SK-MEL-5 (cell line): ENCODE results near the gene RASA3. TPM values are rescaled to one million over a fixed set of nuclear protein-coding genes. Genes with fewer than 3 reads are reported as not detected.
"Not testable (repeated sequence)": the region's sequence is repeated elsewhere in the genome, so short reads cannot be mapped to it uniquely, and the experiment has no call there.

ENCODE experiments used
- DNase-seq: peaks from one replicate; pipeline ENCODE4 v3.0.0-alpha.2; 2016; ENCODE audit warnings: low read depth, low spot score
- in situ Hi-C: cut with HindIII; loops from 2 replicates; pipeline ENCODE4 v1.10.0; 2016; ENCODE audit warnings: low sequenced_read_pairs, high pct_unique_total_duplicates, low pct_unique_long_range_greater_than_20kb
- total RNA-seq: library from RNA; depleted of rRNA; stranded (reverse); fragments of >200 nt; shearing (Covaris generic); gene quantifications from 2 replicates; pipeline ENCODE4 v1.2.3, GENCODE V29; 2014

Gene RASA3
- total RNA-seq, 1 experiment from 2014 or later: 17.8 TPM

DNA sequence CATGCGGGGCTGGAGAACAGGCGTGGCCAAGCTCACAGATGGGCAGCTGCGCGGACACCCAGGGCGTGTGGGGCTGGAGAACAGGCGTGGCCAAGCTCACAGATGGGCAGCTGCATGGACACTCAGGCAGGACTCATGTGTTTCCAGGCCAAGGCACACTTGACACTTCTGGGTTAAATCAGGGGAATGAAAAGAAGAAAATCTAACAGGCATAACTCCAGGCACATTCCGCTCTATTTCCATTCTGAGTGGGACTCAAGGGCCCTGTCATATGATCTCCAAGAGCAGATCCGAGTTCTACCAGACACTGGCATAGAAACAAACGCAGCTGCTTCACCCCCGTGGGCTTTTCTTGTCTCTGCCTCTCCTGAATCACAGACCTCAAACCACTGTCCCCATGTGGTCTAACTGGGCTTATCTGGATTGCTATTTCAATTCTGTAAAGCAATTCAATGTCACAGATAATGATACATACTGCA, 141.2 kb downstream of the RASA3 start:
- DNase-seq: no peak
- in situ Hi-C loops: no loop called here

DNA sequence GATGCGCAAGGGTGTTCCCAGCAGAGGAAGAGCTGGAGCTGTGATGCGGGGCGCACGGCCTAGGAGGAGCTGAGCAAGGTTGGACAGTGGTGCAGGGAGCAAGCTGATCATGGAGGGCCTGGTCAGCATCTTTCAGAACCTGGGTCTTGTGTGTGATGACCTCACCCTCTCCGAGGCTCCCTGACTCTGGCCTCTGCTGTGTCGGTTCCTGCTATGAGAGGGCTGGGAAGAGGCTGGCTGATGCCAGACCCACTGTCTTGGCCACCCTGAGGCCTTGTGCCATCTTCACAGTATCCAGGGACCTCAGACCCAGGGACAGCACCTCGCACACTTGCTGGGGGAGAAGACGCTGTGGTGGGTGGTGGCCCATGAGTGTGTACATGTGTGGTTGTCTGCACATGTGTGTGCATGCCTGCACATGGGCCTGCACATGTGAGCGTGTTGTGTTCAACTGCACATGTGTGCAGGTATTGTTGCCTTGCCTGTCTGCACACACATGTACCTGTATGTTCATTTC, 142.0 kb downstream of the RASA3 start:
- in situ Hi-C loops: no loop called here

DNA sequence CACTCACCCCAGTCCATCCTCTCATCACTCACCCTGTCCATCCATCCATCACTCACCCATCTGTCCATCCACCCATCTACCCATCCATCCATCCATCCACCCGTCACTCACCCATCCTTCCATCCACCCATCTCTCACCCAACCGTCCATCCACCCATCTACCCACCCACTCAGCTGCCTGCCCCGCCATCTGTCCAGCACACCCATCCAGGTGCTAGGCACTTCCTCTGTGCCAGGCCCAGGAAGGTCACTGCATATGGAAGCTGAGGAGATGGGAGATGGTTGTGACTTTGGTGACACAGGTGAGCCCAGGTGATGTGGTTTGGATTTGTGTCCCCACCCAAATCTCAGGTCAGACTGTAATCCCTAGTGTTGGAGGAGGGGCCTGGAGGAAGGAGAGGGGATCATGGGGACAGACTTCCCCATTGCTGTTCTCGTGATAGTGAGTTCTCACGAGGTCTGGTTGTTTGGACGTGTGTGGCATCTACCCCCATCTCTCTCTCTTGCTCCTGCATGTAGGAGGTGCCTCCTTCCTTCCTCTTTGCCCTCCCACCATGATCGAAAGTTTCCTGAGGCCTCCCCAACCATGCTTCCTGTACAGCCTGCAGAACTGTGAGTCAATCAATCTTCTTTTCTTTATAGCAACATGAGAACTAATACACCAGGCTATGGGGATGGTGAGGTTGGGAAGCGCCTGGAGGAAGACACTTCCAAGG, 142.7 kb downstream of the RASA3 start:
- in situ Hi-C loops: no loop called here
- no peak for DNase-seq

More for the DNA sequence above, 142.0 kb downstream of the RASA3 start:
- no peak for DNase-seq

DNA sequence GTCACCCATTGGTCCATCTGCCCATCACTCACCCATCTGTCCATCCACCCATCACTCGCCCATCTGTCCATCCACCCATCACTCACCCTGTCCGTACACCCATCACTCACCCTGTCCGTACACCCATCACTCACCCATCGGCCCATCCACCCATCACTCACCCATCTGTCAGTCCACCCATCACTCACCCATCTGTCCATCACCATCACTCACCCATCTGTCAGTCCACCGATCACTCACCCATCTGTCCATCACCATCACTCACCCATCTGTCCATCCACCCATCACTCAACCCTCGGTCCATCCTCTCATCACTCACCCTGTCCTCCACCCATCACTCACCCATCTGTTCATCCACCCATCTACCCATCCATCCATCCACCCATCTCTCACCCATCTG, 143.6 kb downstream of the RASA3 start:
- DNase-seq, in situ Hi-C loops: not testable (repeated sequence)

DNA sequence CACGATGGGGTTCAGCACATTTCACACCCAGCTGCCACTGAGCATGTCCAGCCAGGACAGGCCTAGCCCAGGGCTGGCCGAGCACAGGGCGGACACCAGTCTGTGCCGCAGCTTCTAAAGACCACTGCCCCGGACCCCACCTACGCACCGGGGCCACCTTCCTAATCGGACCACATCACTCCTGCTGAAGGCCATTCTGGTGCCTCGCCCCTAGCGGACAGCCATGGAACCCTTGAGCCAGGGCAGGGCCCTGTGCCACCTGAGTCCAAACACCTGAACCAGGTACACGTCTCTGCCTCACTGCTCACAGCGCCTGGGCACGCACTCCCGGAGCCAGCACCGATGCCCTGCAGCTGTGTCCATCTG, 150.1 kb downstream of the RASA3 start:
- in situ Hi-C loops: no loop called here
- no peak for DNase-seq

DNA sequence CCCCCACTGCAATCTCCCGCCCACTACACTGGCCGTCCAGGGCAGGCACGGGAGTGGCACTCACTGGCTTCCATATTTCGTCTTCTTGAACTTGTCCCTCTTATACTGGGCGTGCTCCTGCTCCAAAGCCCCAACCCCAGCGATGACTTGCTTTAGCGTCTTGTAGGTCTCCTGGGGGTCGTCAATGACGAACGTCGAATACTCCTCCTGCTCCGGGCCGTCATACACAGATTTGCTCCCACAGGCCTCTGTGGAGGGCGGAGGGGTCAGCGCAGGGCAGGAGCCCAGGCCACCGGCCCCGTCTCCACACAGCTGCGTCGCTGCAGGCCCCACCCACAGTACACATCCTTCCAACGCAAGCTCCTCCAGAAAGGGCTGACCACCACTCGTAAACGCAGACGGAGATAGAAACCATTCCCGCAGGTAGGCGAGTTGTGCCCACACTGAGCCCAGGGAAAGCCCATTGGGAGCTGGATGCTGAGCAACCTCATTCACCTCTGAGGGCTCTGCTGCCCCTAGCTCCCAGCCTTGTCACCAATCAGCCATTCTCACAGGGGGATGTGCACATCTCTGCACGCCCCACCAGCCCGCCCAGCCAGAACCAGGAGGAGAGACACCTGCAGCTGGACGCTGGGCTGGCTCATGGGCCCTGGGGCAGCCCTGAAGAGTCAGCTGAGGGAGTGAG, 150.7 kb downstream of the RASA3 start:
- in situ Hi-C loops: no loop called here
- no peak for DNase-seq

DNA sequence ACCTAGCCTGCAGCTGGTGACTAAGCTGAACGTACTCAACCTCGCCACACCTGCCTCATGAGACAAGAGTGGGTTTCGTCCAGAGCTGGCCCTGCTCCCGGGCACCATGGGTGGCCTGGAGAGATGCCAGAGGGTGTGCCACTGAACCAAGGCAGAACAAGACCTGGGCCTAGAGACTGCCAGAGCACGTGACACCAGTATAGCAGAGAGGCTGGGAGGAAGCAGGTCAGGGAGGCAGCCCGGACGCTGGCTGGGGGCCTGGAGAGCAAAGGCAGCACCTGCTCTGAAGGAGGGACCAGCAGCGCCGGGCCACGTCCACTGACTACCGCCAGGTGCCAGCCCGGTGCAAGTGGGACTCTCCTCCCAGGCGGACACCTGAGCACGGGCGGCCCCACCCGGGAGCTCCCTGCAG, 151.2 kb downstream of the RASA3 start:
- no peak for DNase-seq
- in situ Hi-C loops: no loop called here

DNA sequence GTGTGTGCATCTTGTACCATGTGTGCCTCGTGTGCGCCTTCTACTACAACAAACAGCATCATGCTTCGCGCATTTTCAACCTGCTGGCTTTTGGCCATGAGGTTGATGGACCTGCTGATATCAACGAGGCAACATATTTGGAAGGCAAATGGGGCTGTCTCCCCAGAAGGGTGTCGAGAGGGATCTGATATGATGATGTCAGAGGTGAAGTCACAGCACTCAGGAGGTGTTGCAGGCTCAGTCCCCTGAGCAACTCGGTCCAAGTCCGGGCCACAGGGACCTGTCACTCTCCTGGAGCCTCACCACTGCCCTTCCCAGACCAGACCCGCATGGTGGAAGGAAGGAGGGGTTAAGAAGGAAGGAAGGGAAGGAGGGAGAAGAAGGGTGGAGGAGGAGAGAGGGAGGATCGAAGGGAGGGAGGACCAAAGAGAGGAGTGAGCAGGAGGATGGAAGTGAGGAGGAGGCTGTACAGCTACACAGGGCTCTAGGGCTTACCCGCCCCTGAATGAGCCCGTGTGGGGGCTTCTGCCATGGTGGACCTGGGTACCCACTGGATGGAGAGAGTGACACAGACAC, 151.8 kb downstream of the RASA3 start:
- DNase-seq: no peak
- in situ Hi-C loops: no loop called here

DNA sequence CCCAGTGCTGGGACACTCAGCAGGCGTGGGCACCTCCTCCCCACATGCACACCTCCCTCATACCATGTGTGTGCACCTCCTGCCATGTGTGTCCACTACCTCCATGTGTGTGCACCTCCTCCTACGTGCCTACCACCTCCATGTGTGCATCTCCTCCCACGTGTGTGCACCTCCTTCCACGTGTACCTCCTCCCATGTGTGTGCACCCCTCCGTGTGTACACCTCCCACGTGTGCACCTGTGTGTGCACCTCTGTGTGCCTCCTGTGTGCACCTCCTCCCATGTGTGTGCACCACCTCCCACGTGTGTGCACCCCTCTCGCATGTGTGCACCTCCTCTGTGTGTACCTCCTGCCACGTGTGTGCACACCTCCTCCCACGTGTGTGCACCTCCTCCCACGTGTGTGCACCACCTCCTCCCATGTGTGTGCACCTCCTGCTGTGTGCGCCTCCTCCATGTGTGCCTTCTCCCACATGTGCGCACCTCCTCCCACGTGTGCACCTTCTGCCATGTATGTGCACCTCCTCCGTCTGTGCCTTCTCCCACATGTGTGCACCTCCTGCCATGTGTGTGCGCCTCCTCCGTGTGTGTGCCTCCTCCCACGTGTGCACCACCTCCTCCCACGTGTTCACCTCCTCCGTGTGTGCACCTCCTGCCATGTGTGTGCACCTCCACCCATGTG, 152.5 kb downstream of the RASA3 start:
- in situ Hi-C loops: no loop called here
- no peak for DNase-seq

DNA sequence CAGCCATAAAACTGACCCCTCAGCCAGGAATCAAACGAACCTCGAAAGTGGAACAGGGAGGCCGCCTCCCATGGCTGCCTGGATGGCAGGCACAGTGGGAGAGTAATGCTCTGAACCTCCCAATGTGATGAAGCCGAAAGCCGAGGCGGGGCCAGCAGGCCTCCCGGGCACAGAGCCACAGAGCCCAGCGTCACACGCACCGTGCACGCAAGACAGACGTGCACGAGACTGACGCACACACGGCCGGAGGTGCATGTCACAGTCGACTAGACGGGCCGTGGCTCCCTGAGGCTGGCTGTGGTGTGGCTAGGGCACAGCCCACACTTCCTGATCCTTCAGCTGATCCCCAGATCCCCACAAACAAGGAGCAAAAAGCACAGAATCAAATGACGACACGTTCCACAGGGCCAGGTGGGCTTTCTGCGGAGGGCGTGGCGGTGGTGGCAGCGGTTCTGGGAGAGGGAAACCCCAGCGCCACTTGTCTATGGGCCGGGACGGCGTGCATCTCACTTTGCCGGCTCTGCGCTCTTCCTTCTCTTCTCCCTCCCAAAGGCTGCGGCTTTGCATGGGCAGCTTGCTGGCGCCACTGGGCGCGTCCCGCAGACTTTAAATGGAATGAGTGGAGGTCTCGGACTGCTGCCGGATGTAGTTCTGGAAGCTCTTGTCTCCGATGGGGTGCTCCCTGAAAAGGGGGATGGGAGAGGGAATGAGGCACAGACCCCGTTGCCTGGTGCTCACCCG, 153.5 kb downstream of the RASA3 start:
- DNase-seq: no peak
- in situ Hi-C loops: no loop called here

DNA sequence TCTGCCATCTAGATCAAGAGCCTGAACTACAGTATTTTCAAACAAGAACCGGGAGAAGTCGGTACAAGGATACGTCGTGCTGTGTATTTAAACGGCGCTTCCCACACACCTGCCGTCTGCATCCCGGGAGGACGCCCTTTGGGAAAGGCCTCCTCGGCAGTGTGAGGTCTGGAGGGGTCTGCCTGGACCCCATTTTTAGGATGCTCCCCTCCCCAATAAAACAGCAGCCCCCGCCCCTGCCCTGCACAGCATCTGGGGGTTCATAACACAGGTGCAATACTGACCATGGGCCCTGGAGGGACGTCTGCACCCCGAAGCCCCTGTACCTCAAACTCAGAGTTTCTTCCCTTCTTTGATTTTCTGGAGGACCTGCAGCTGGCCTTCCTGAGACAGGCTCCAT, 154.4 kb downstream of the RASA3 start:
- DNase-seq: no peak
- in situ Hi-C loops: no loop called here

DNA sequence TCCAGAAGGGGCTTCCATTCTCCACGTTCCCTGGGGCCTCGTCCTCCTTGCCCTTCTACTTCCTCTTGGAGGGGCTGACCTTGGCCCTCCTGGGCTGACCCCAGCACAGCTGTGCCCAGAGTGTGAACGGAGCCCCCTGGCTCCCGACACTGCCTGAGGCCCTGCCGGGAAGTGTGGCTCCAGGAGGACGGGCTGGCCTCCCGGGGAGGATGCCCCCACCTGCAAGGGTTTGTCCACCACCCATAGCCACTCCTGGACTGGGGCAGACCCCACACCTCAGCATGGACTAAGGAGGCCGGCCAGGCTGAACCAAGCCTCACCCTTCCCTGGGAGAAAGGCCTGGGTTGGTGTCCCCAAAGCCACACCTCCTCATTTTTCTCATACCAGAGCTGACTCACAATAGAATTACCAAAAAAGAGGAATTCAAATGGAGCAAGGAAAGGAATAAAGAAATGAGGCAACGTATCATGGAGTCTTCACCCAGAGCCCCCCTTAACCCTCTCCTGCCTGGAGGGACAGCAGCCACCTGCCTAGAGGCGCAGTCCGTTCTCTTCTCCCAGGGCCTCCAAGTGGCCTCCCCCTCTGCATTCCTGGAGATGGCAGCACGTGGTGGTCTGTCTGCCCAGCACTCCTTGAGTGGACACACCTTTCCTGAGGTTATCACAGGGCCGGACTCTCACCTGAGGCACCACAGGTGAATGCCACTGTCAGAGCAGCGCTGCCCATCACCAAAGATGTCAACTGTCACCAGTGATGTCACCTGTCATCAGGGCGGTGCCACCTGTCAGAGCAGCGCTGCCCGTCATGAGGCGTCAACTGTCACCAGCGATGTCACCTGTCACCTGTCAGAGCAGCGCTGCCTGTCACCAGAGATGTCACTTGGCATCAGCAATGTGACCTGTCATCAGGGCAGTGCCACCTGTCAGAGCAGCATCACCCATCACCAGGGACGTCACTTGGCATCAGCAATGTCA, 155.4 kb downstream of the RASA3 start:
- in situ Hi-C loops: no loop called here
- DNase-seq: no peak

DNA sequence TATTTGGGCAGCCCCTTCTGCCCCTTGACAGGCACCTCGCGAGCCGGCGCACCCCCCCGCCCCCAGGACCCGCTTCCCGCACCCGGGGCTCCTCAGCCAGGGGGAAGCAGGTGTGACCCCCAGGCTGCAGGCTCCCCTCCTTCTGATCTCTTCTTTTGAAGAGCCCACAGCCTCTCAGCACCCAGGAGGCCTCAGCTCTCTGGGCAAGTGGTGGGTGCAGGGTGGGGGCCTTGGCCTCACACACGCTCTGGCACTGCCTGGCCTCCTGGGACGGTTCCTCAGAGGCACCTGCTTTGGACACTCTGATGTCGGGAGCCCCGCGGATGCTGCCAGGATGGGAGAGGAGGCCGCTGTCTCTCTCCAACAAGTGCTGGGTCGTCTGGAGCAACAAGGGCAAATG, 157.0 kb downstream of the RASA3 start:
- no peak for DNase-seq
- in situ Hi-C loops: no loop called here

DNA sequence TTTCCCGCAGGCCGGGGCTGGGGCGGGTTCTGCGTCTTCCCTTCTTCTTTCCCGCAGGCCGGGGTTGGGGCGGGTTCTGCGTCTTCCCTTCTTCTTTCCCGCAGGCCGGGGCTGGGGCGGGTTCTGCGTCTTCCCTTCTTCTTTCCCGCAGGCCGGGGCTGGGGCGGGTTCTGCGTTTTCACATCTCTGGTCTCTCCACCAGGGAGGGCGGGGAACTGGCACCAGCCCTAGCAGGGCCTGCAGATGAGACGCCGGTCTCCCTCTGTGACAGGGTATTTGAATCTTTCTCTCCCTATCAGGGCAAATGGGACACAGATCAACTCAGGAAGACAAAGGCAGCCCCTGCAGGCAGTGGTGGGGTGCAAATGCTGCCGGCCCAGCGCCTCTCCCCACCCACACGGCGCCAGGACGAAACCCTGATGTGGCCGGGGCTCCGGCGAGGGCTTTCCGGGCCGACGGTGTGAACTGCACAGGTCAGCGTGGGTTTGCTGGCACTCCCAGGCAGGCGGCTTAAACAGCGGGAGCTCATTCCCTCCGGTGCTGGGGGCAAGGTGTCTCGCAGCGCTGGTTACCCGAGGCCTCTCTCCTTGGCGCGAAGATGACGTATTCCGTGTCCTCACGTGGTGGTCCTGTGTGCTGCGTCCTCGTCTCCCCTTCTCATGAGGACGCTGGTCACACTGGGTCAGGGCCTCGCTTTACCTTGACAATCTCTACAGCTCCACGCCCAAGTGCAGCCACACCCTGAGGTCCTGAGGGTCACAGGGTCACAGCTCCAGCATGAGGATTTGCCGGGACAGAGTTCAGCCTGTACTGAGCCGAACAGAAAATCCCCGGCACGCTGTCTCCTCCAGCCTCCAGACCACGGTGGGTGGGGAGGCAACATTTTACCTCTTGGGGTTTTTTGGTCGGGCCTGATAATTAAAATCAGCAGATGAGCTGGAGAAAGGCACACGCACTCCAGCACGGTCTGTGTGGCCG, 157.8 kb downstream of the RASA3 start:
- in situ Hi-C loops: no loop called here
- DNase-seq: no peak
